ENCODE data around the gene SMYD3.
A peak's percentile ranks its signal among the peaks of the same experiment; 100 is the strongest.

SMYD3 gene

GRCh38 chr1:246506674-246507481, at the start of gene SMYD3:
SMYD3 (minus strand) TSS chr1:246507279.
- peak; percentile 78 for DNase-seq

GRCh38 chr1:246554201-246554600, 47.1 kb upstream of the SMYD3 start:
- DNase-seq, result no peak

GRCh38 chr1:246552110-246552509, 45.0 kb upstream of the SMYD3 start:
- no peak for DNase-seq

GRCh38 chr1:246550402-246550801, 43.3 kb upstream of the SMYD3 start:
- DNase-seq, result no peak

GRCh38 chr1:246549665-246550064, 42.6 kb upstream of the SMYD3 start:
- no peak for DNase-seq

- no peak for DNase-seq
These were observed 36.9 kb upstream of the SMYD3 start for GRCh38 chr1:246544001-246544400.

GRCh38 chr1:246540738-246541491, 33.8 kb upstream of the SMYD3 start:
- no peak for DNase-seq

- DNase-seq, result no peak
These were observed 30.8 kb upstream of the SMYD3 start for GRCh38 chr1:246537887-246538286.

GRCh38 chr1:246537441-246537840, 30.4 kb upstream of the SMYD3 start:
- DNase-seq, result no peak

GRCh38 chr1:246534114-246534513, 27.0 kb upstream of the SMYD3 start:
- DNase-seq, result no peak

- no peak for DNase-seq
These were observed 26.4 kb upstream of the SMYD3 start for GRCh38 chr1:246533371-246533905.

GRCh38 chr1:246532519-246532918, 25.4 kb upstream of the SMYD3 start:
- no peak for DNase-seq

- DNase-seq, result no peak
These were observed 23.4 kb upstream of the SMYD3 start for GRCh38 chr1:246530482-246530881.

- no peak for DNase-seq
These were observed 22.1 kb upstream of the SMYD3 start for GRCh38 chr1:246528933-246529731.

GRCh38 chr1:246527402-246528088, 20.5 kb upstream of the SMYD3 start:
- DNase-seq, result no peak

GRCh38 chr1:246526915-246527314, 19.8 kb upstream of the SMYD3 start:
- no peak for DNase-seq

GRCh38 chr1:246526380-246526779, 19.3 kb upstream of the SMYD3 start:
- DNase-seq, result no peak

- no peak for DNase-seq
These were observed 12.4 kb upstream of the SMYD3 start for GRCh38 chr1:246519514-246519913.

- no peak for DNase-seq
These were observed 11.6 kb upstream of the SMYD3 start for GRCh38 chr1:246518456-246519205.

GRCh38 chr1:246517391-246517790, 10.3 kb upstream of the SMYD3 start:
- no peak for DNase-seq

- DNase-seq, result no peak
These were observed 9.0 kb upstream of the SMYD3 start for GRCh38 chr1:246516126-246516525.

Data from stimulated activated CD8-positive, alpha-beta memory T cell treated with anti-CD3 and anti-CD28 coated beads, Interleukin-4, amount 100 ng/mL, for 48 hours (primary cell).